Activated CD8-positive, alpha-beta memory T cell treated with anti-CD3 and anti-CD28 coated beads, Interleukin-2, amount 50 U/mL, for 24 hours (primary cell): ENCODE data around the gene AGAP1.

Experiments
- DNase-seq: peaks from one replicate; pipeline ENCODE4 v3.0.0-alpha.2; 2020; ENCODE audit errors: extremely low read depth

Gene AGAP1

GRCh38 chr2:236160366-236161081, 666.7 kb downstream of the AGAP1 start:
- DNase-seq = no peak

DNA sequence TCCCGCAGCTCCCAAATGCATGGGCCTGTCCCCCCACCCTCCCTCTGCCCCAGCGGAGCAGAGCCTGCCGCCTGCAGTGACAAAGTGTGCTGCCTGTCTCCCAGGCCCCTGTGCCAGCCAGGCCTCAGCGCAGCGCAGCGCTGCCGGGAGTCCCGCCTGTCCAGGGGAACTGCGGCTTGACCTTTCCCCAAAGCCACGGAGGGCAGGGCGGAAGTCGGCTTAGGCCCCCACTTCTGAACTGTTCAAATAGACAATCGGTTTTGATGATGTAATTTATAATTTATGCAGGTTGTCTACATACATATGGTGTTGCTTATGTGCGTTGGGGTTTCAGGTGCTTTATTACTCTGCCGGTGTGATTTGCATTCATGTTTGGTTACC, 667.2 kb downstream of the AGAP1 start:
- DNase-seq = no peak

- no peak for DNase-seq
These were observed 667.7 kb downstream of the AGAP1 start for GRCh38 chr2:236161531-236161930.

DNA sequence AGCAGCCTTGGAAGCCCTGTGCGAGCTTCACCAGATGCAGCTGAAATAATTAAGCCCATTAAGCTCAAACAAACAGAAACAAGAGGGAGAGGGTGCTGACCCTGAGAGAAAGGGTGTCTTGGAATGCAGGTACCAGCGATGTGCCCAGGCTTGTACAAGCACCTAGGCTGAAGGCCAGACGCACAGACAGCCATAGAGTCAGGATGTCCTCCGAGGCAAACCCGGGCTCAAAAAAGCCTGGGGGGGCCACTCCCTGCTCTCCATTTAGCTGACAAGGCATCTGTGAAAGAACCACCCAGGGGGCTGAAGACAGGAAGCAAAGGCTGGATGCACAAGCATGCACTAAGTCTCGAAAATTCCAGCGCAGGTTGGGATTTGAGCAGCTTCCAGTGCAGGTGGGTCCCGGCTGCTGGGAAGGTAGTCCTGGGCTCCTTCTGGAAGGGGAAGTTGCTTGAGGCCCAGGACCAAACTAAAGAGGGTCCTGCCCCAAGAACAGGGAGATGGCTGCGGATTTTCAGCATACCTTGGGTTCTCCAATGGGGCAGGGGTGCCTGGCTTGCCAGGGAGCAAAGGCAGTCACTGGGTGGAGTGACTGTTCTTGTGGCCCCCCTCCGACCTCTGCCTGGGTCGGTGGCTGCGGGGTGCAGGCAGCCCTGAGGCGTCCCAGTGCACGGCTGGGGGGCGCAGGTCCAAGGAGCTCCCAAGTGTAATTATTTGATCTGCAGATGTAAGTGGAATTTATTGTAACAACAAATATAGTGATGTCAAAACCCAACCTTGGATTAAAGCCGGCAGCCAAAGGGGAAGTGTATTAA, 668.4 kb downstream of the AGAP1 start:
- DNase-seq = no peak

GRCh38 chr2:236162882-236163470, 669.1 kb downstream of the AGAP1 start:
- no peak for DNase-seq

- no peak for DNase-seq
These were observed 669.8 kb downstream of the AGAP1 start for GRCh38 chr2:236163471-236164200.

- DNase-seq = no peak
These were observed 670.5 kb downstream of the AGAP1 start for GRCh38 chr2:236164201-236164924.

DNA sequence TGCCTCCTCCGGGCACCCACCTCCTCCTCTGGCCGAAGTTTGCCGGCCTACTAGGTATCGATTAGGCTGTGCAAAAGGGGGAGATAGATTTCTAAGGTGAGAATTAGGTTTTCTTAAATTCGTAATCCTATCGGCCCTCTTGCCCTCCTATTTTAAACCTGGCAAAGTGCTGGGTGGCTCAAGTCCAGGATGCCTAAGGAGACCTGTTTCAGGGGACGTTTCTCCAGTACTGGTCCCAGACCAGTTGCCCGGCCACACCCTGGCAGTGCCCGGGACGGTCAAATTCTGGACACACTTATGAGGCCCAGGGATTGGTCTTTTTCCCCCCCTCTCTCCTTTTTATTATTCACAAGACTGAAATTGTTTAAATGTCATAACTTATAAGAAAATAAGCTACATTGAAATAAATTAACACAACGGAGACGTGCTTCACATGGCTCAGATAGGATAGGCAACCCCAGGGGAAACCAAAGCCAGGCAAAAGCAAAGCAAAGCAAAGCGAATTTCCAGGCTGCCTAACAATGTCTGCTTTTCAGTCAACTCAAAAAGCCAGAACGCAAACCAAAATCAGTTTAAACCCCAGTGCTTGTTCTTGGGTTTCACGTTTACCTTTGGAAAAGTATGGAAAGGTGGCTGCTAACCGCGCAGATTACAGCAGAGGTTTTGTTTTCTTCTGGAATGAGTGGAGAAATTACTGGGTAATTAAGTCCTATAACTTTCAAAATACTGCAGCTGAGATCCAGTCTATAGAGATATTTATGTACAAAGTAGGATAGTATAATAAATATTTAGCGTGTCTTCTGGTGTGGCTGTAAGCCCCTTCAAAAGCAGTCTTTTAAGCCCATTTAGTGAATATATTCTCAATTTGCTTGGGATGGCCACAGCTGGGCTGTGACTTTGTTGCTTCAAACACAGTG, 671.3 kb downstream of the AGAP1 start:
- DNase-seq = no peak

DNA sequence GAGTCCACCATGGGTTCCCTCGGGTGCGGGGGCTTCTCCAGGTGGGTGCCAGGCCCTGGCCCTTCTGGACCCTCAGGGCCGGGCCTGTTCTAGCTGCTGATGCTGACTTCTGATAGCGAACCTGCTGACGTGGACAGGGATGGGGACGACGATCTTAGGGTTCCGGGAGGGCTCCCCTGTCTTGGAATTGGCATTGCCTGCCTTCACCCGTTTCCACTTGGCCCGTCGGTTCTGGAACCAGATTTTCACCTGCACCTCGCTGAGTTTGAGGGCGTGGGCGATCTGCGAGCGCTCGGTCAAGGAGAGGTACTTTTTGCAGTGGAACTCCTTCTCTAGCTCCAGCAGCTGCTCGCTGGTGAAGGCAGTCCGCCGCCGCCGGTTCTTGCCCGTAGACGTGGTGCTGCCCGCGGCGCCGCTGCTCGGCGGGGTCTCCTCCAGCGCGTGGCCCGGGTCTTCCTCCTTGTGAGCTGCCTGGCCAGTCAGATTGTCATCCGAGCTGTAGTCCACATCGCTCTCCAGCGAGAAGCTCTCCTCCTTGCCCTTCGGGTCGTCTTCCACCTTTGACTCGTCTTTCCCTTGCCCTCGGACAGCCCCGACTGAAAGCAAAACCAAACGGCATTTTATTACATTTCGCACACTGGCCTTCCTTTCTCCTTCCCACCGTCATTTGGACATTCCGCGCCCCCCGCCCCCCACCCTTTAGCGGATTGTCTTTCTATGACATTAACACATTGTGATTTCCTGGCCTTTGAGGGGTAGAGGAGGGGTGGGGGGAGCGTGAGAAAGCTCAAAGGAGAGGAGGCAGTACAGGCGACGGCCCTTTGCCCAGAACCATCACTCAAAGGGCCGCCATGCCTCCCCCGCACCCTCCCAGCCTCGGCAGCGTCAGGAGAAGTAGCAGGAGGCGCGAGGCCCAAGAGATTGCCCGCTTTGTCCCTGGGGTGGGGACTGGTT, 672.3 kb downstream of the AGAP1 start:
- no peak for DNase-seq

DNA sequence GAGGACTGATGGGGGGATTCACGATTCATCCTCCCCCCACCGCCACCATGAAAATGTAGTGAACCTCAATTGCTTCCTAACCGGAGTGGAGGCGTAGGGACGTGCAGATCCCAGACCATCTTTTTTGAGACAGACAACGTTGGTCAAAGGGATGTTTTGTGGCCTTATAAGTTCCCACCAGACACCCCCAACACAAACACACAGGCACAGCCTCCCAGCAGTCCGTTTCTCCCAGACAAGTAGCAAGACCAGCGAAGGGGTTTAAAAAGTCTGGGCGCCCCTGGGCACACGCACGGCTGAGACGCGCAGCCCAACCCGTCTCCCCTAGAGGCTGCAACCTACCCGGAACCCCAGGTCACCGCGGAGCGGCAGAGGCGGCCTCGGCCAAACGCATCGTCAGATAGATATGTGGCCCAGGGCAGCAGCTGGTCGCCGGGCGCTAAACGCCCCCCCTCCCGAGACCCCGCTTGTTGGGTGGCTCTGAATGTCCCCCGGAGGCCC, 673.0 kb downstream of the AGAP1 start:
- no peak for DNase-seq

GRCh38 chr2:236167297-236168109, 673.7 kb downstream of the AGAP1 start:
- no peak for DNase-seq

GRCh38 chr2:236168110-236169080, 674.6 kb downstream of the AGAP1 start, which contains the start of gene GBX2:
TSS of gene GBX2 (minus strand) at chr2:236168386. CDS start at chr2:236167971, 415 bp downstream.
- DNase-seq = no peak

DNA sequence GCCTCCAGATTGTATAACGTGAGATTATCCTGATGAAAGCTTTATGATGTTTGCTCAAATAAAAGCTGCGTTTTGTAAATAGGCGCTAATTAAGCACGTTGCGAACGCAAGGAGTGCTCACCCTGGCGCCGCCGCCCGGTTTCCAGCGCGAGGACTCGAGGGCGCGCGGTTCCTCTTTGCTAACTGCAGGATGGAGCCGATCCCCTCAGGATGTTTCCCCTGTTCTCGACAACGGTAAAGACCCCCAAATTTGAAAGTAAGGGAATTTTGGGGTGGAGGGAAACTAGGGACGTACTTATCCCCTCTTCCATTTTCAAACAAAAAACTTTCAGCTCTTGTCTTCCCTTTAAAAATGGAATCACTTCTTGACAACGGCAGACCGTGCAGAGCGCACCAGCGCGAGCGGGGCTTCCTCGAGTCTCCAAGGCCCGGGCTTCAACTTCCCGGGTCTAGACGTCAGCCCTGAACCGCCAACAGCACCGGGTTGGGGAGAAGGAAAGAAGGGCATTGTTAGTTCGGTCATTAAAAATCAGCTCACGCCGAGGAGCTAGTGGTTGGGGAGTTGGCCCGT, 675.4 kb downstream of the AGAP1 start:
- no peak for DNase-seq

DNA sequence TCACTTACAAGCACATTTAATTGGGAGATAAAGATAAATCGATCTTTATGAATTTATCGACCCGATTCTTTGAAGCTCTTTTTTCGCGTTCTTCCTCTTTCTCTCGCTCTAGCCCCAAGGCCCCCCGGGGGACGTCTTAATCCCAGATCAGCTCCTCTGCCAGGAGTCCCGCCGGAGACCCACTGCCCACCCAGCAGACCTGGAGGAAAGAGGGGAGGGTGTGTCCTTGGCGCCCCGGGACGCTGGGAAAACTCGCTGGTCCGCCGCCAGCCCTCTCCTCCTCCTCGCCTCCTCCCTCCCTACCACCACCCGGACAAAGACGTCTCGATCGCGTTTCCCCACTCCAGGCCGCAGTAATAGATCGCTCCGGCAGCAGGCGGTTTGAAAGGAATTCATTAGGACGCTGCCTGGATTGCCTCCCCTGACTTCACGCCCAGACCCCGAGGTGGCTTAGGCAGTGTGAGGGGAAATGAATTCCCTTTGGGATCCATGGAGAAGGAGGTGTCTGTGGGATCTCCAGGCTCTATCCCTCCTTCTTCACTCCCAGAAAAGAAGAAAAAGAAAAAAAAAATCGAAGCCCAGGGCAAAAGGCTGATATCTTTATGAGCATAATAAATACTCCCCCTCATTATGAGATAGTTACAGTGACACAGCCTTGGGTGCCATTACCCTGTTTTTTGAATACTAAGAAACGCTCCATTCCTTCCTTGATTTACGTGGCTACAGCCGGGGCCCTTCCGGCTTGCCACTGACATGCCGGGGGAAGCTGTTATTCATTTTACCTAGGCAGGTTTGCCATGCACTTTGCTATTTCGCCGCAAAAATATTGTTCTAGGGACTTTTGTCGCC, 676.1 kb downstream of the AGAP1 start:
- no peak for DNase-seq

GRCh38 chr2:236170590-236171165, 676.8 kb downstream of the AGAP1 start:
- no peak for DNase-seq
